ENCODE data around the gene MINAR2. TPM values are rescaled to one million over a fixed set of nuclear protein-coding genes. Genes with fewer than 3 reads are reported as not detected.

The MINAR2 gene
- total RNA-seq, 1 donor from 2014 or later, result not detected

DNA sequence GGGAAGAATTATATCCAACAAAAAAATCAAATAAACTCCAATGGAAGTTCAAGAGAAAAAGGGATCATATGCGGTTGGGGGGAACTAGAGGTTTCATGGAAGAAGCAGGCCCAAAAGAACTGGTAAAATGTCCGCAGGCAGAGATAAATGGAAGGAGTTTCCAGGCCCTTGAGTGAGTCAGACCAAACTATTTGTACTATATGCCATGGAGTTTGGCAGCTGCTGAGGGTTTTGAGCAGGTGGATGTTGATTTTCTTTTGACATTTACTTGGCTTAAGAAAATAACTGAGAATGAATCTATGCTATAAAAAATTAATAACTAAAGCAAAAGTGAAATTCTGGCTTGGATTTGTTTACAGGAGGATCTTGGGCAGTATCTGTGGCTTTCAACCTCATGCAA, 33.7 kb downstream of the MINAR2 start:
- no peak overlapping the region for H3K27ac ChIP-seq
- H3K4me1 ChIP-seq, result no peaks in the 10 kb centered on the region
- no peaks in the 10 kb centered on the region for H3K27me3 Mint-ChIP-seq (ENCODE audit: insufficient read depth, low read depth)
- H3K36me3 ChIP-seq, result no peaks in the 10 kb centered on the region
- no peak overlapping the region for H3K9ac ChIP-seq
- H3K4me2 ChIP-seq, result no peak overlapping the region
- H3K4me3 Mint-ChIP-seq, result no peak overlapping the region
- no peaks in the 10 kb centered on the region for H4K20me1 ChIP-seq (ENCODE audit: low read depth)
- H3K27ac Mint-ChIP-seq, result no peak overlapping the region
- H2AFZ ChIP-seq (replicated peaks), result no peak overlapping the region
- no peak overlapping the region for H3K4me3 ChIP-seq
- H3K79me2 ChIP-seq (ENCODE audit: low read depth), result no peaks in the 10 kb centered on the region
- H3K27me3 ChIP-seq, result no peaks in the 10 kb centered on the region
- no peak for DNase-seq (ENCODE audit: low spot score)
- H3K36me3 Mint-ChIP-seq, result no peaks in the 10 kb centered on the region
- peaks cover 3% of the 10 kb centered on the region for H3K9me3 Mint-ChIP-seq
- no peaks in the 10 kb centered on the region for H3F3A ChIP-seq (ENCODE audit: low read depth)
- H3K9me3 ChIP-seq (ENCODE audit: low read depth), result no peaks in the 10 kb centered on the region
- no peak for TF ChIP-seq EZH2phosphoT487 (IDR thresholded peaks at IDR 0.05)
- TF ChIP-seq EZH2 (IDR thresholded peaks at IDR 0.05), result no peak
- no peaks in the 10 kb centered on the region for H3K4me1 Mint-ChIP-seq

DNA sequence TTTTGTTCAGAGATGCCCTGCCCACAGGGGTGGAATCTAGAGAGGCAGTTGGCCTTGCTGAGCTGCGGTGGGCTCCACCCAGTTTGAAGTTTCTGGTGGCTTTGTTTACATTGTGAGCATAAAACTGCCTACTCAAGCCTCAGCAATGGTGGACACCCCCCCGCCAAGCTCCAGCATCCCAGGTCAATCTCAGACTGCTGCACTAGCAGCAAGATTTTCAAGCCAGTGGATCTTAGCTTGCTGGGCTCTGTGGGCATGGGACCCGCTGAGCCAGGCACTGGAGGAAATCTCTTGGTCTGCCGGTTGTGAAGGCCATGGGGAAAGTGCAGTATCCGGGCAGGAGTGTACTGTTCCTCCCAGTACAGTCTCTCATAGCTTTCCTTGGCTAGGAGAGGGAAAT, 55.5 kb downstream of the MINAR2 start:
- H3K9me3 Mint-ChIP-seq, result peaks cover 15% of the 10 kb centered on the region
- H3K27me3 Mint-ChIP-seq (ENCODE audit: insufficient read depth, low read depth), result peaks cover 5% of the 10 kb centered on the region
- no peaks in the 10 kb centered on the region for H3K36me3 Mint-ChIP-seq
- no peak overlapping the region for H3K9ac ChIP-seq
- H3K36me3 ChIP-seq, result no peaks in the 10 kb centered on the region
- H3K4me1 ChIP-seq, result no peaks in the 10 kb centered on the region
- DNase-seq (ENCODE audit: low spot score), result no peak
- no peak overlapping the region for H3K4me2 ChIP-seq
- H3K27ac ChIP-seq, result no peak overlapping the region
- H3K4me1 Mint-ChIP-seq, result no peaks in the 10 kb centered on the region
- no peaks in the 10 kb centered on the region for H3K27me3 ChIP-seq
- TF ChIP-seq EZH2phosphoT487 (IDR thresholded peaks at IDR 0.05) (no peak), EZH2 (IDR thresholded peaks at IDR 0.05) (no peak)
- TF ChIP-seq, protein P1, sequence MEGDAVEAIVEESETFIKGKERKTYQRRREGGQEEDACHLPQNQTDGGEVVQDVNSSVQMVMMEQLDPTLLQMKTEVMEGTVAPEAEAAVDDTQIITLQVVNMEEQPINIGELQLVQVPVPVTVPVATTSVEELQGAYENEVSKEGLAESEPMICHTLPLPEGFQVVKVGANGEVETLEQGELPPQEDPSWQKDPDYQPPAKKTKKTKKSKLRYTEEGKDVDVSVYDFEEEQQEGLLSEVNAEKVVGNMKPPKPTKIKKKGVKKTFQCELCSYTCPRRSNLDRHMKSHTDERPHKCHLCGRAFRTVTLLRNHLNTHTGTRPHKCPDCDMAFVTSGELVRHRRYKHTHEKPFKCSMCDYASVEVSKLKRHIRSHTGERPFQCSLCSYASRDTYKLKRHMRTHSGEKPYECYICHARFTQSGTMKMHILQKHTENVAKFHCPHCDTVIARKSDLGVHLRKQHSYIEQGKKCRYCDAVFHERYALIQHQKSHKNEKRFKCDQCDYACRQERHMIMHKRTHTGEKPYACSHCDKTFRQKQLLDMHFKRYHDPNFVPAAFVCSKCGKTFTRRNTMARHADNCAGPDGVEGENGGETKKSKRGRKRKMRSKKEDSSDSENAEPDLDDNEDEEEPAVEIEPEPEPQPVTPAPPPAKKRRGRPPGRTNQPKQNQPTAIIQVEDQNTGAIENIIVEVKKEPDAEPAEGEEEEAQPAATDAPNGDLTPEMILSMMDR (IDR thresholded peaks at IDR 0.05), result no peak
- no peak overlapping the region for H3K4me3 Mint-ChIP-seq
- no peak overlapping the region for H2AFZ ChIP-seq (replicated peaks)
- no peak overlapping the region for H3K4me3 ChIP-seq
- no peaks in the 10 kb centered on the region for H3F3A ChIP-seq (ENCODE audit: low read depth)
- no peaks in the 10 kb centered on the region for H3K79me2 ChIP-seq (ENCODE audit: low read depth)
- H3K9me3 ChIP-seq (ENCODE audit: low read depth), result no peaks in the 10 kb centered on the region
- H3K27ac Mint-ChIP-seq, result no peak overlapping the region
- H4K20me1 ChIP-seq (ENCODE audit: low read depth), result no peaks in the 10 kb centered on the region

DNA sequence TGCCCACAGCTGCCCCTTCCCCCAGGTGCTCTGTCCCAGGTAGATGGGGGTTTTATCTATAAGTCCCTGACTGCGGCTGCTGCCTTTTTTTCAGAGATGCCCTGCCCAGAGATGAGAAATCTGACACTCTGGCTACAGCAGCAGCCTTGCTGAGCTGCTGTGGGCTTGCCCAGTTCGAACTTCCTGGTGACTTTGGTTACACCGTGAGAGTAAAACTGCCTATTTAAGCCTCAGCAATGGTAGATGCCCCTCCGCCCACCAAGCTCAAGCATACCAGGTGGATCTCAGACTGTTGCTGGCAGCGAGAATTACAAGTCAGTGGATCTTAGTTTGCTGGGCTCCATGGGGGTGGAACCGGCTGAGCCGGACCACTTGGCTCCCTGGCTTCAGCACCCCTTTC, 56.8 kb downstream of the MINAR2 start:
- no peak overlapping the region for H3K4me3 ChIP-seq
- DNase-seq (ENCODE audit: low spot score), result peak; percentile 2
- no peak overlapping the region for H3K4me3 Mint-ChIP-seq
- no peaks in the 10 kb centered on the region for H3F3A ChIP-seq (ENCODE audit: low read depth)
- H3K27me3 Mint-ChIP-seq (ENCODE audit: insufficient read depth, low read depth), result peaks cover 5% of the 10 kb centered on the region
- H3K27ac Mint-ChIP-seq, result no peak overlapping the region
- no peaks in the 10 kb centered on the region for H3K36me3 Mint-ChIP-seq
- peaks cover 3% of the 10 kb centered on the region for H3K9me3 Mint-ChIP-seq
- no peak overlapping the region for H3K4me2 ChIP-seq
- no peak overlapping the region for H2AFZ ChIP-seq (replicated peaks)
- H3K4me1 ChIP-seq, result no peaks in the 10 kb centered on the region
- no peak overlapping the region for H3K27ac ChIP-seq
- H3K79me2 ChIP-seq (ENCODE audit: low read depth), result no peaks in the 10 kb centered on the region
- no peak overlapping the region for H3K9ac ChIP-seq
- no peaks in the 10 kb centered on the region for H3K36me3 ChIP-seq
- no peaks in the 10 kb centered on the region for H3K9me3 ChIP-seq (ENCODE audit: low read depth)
- no peaks in the 10 kb centered on the region for H3K27me3 ChIP-seq
- H3K4me1 Mint-ChIP-seq, result no peaks in the 10 kb centered on the region
- TF ChIP-seq, protein P1 (IDR thresholded peaks at IDR 0.05), result no peak
- TF ChIP-seq EZH2phosphoT487 (IDR thresholded peaks at IDR 0.05), result no peak
- TF ChIP-seq EZH2 (IDR thresholded peaks at IDR 0.05), result no peak
- no peaks in the 10 kb centered on the region for H4K20me1 ChIP-seq (ENCODE audit: low read depth)

DNA sequence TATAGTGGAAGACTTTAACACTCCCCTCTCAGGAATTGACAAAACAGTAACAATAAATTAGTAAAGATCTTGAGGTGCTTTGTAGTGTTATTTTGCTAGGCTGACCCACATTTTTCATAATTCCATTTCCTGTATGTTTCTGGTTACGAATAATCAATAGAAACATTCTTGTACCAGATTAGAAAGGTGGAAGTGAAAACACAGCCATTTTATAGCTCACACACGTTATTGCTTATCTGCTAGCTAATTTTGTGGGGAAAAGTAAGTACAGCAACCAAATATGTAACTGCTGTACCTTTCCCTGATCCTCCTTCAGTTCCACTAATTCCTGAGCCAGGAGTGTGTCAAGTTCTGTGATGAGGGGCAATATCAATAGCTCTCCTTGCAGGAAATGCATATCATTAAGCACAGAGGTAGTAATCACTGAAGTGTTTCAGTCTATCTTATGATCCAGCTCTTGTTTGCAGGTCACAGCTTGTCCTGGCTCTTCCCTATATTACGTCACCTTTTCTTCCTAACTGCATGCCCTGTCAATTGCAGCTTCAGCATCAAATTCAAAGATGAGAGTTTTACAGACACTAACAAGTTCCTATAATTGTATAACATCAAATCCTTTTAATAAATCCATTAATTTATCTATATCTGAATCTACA, 59.4 kb downstream of the MINAR2 start:
- no peak overlapping the region for H3K4me3 Mint-ChIP-seq
- TF ChIP-seq, protein P1 (IDR thresholded peaks at IDR 0.05), result no peak
- no peak for TF ChIP-seq EZH2phosphoT487 (IDR thresholded peaks at IDR 0.05)
- TF ChIP-seq EZH2 (IDR thresholded peaks at IDR 0.05), result no peak

More for the DNA sequence above, 59.4 kb downstream of the MINAR2 start:
- no peak for DNase-seq (ENCODE audit: low spot score)
- Histone ChIP-seq H3K9me3 (ENCODE audit: low read depth) (no peaks in the 10 kb centered on the region), H3K36me3 (no peaks in the 10 kb centered on the region), H3K4me2 (no peak overlapping the region), H2AFZ (replicated peaks) (no peak overlapping the region), H3K4me1 (no peaks in the 10 kb centered on the region), H3K27ac (no peak overlapping the region), H4K20me1 (ENCODE audit: low read depth) (no peaks in the 10 kb centered on the region), H3F3A (ENCODE audit: low read depth) (no peaks in the 10 kb centered on the region), H3K79me2 (ENCODE audit: low read depth) (no peaks in the 10 kb centered on the region), H3K4me3 (no peak overlapping the region), H3K9ac (no peak overlapping the region), H3K27me3 (no peaks in the 10 kb centered on the region)
- Mint-ChIP-seq H3K9me3 (no peaks in the 10 kb centered on the region), H3K27ac (no peak overlapping the region), H3K36me3 (no peaks in the 10 kb centered on the region), H3K4me1 (no peaks in the 10 kb centered on the region), H3K27me3 (ENCODE audit: insufficient read depth, low read depth) (peaks cover 5% of the 10 kb centered on the region)
